NOMO-1 treated with dmso at 0.1 percent for 144 hours (cell line): ENCODE data around the gene CATSPERB.

Source experiments
- DNase-seq: peaks from one replicate; lab custom pipeline; 2025; ENCODE audit not compliant: unreplicated experiment; lab: John Stamatoyannopoulos, UW

The CATSPERB gene, protein sequence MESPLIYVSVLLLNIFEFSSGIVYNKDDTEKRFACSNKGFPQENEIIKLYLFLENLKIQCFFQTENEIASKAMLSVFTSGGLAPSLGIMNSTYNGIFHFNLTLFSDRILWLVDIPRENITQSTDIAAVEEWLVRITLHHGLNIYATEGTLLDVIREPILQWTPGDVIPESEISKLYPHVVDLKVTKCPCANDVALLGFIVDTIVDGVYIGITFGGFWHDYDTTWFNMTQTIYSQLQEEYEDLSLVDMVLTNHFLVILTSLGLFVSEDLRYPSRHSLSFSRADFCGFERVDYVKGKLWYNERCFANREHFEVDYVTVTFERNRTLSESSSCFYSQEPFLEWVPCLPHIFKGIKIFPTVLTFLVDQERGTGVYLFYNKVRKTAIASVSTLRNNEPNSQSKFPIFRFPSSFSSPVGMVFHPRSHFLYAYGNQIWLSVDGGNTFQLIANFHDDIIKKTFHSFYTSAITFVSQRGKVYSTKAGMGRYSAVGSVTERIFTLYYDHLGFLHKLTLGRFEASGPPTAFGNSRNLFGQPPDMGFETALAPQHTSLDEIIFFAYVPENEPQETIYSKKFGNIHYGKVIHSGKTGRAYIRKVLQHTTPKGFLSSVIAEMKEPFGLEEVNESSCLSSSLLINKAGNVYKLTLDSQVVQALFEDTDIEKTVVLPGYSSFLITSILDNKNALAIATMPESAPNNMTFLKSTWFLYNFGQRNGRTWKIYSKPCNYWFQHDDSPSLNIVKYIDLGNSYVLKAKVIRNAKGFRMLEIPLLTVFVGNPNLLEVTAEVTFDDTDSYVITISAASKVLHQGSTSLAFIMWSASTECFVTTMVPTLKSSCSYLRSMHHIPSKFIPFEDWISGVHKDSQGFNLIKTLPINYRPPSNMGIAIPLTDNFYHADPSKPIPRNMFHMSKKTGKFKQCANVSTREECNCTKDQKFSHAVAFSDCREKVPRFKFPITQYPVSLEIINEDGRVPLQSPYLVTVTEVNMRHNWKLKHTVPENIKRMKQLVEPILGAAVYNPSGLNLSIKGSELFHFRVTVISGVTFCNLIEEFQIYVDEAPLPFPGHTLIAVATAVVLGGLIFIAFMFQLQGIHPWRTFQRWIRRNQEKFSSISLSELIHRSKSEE

DNA sequence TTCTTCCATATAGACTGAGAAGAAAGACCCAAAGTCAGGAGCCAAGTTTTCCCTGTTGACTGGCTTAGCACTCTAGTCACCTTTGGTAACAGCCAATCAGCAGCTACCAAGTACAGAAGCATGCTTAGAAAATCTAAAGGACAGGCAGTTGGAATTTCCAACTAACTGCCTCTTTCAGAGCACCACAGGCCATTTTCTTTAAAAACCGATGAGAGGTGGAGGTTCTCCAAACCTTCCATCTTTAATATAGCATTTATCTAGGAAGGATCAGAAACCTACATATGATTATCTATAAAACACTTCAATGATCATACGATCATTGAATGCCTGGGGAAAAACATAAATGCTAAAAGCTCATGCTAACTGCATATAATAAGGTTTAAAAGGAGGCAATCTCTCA is at the start of gene CATSPERB:
Gene CATSPERB (minus strand): TSS at position 101 of the 400 bp plus-strand sequence. CDS start 2,607 bp downstream, outside the sequence.
- DNase-seq: no peak

DNA sequence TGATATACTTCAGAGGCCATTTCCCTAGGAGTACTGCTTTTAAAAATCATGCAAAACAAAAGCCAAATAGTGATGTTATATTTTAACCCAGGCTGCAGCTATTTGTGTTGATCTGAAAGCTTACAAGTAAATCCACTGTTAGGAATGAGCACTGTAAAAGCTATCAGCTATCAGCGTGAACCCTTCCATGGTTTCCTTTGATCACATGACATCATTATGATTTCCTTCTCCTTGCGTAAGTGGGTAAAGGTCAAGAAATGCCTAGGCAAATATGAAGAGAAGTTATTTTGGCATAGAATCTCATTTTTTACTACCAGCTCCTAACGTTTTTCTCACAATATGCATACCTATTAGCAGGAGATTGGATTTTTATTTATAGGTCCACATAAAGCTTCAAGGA is 48.6 kb upstream of the CATSPERB start:
- no peak for DNase-seq

GRCh38 chr14:91778217-91778616 is 46.3 kb upstream of the CATSPERB start:
- DNase-seq: no peak

DNA sequence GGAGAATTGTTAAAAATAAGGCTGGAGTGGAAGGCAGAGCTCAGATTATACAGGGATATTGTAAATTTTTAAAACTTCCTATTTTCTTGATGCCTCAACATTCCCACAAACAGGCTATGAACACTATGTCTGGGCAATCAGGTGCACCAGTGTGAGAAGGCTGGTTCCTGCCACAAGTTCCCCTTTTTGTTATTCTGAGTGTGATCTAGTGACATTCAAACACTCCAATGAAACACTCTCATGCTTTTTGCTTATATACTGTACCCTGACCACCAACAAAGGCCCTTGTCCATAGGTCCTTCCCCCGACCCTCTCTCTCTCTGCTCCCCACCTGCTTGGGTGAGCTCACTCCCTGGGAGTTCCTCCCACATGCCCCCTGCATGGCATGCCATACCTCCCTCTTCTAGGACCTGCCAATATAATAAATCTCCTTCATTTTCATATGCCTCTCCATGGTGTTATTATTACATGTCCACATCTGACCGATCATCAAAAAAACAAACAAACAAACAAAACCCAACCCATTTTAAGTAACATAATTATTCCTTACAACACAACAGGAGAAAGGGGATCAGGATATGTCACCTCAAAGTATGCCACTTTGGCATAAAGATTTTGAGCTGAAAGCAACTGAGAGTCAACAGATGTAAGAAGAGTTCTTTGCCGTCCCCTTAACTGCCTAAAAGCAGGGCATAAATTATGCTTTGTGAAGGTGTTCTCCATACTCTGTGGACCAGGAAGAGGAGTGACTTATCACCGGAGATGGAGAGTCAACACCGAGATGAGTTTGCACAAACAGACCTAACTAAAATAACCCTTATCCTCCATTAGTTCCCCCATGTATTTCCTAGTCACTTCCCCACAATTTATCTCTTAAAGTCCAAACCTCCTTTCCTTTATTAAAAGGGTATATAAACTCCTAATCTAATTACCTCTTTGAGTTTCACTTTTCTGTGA is 42.5 kb upstream of the CATSPERB start:
- DNase-seq: peak; percentile 3

DNA sequence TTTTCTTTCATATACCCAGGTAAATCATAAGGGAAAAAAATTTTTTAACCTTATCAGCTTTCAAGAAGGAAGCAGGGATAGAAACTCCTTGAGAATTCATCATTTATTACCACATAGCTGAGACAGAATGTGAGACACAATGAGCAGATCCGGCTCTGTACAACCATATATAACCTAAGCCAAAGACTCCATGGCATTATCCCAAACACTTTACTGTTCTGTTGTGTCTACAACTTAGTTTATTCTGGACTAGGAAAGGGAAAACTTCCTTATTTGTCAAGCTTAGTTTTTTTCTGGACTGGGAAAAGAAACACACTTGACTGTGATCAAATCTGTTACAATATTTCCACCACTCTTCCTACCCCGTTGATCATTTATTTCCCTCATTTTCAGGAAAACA is 38.3 kb upstream of the CATSPERB start:
- DNase-seq: no peak

DNA sequence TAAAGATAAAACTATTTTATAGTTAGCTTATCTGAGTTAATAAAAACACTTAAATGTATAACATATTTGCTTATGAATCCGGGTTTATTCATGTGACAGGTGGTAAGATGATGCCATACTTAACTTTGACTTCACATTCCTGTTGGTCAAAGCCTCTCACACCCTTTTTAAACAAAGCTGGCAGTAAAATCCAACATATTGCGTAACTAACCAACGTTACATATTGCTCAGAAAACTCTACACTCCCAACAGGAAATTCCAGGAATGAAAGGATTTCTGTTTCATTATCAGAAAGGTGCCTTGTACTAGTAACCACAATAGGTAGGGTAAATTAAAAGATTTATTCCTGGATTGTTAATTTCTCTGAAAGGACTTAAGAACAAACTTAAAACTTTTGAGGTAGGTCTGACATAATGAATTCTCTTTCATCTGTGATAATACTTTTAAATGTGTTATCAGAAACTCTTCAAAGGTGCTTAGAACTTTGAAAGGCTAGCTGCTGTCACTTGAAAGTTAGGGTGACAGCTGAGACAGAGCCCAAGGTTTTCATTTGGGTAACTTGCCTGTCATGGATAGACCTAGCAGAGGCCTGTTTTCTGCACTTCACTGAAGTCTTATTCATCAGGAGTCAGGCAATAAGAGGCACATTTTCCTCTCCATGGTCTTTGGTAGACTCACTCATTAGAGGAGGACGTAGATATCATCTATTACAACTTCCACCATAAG is 23.8 kb upstream of the CATSPERB start:
- no peak for DNase-seq

DNA sequence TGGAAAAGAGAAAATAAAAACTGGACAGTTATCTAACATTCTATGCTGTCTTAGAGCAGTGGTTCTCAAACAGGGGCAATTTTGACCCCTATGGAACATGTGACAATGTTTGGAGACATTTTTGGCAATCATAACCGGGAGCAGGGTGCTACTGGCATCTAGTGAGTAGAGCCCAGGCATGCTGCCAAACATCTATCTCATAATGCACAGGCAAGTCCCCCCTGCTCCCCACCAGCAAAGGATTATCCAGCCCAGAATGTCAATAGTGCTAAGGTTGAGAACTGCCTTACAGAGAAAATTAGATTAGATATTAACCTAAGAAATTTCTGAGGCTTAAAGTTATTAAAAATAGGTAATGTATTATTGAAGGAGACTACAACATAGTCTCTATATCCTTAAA is 22.9 kb upstream of the CATSPERB start:
- DNase-seq: no peak

GRCh38 chr14:91754185-91754584 is 22.3 kb upstream of the CATSPERB start:
- DNase-seq: no peak

GRCh38 chr14:91753501-91754128 is 21.7 kb upstream of the CATSPERB start:
- DNase-seq: no peak

GRCh38 chr14:91752961-91753360 is 21.1 kb upstream of the CATSPERB start:
- DNase-seq: no peak

- no peak for DNase-seq
Observed at GRCh38 chr14:91751719-91752118, 19.8 kb upstream of the CATSPERB start.

DNA sequence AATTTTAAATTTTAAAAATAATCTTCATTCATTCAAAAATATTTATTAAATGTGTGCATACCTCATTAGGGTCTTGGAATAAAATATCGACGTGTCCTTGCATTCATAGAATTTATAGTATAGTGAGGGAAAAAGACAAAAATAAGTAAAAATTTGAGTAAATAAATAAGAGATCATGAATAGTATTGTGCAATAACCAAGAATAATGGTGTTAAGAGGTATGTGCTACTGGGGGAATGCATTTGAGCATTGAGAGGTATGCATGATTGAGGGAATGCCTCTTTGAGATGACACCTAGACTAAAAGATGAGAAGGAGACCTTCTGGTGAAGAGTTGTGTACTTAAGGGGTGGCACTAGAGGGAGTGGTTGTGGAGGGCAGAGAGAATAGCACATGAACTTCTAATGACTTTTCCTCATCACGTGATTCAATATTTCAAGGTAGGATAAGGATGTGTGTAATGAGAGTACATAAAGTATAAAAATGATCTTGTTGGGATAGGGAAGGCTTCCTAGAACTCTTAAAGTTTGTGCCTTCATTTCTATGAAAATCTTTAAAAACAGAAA is 18.8 kb upstream of the CATSPERB start:
- no peak for DNase-seq

GRCh38 chr14:91749868-91750267 is 18.0 kb upstream of the CATSPERB start:
- no peak for DNase-seq

GRCh38 chr14:91748049-91748448 is 16.2 kb upstream of the CATSPERB start:
- DNase-seq: no peak

DNA sequence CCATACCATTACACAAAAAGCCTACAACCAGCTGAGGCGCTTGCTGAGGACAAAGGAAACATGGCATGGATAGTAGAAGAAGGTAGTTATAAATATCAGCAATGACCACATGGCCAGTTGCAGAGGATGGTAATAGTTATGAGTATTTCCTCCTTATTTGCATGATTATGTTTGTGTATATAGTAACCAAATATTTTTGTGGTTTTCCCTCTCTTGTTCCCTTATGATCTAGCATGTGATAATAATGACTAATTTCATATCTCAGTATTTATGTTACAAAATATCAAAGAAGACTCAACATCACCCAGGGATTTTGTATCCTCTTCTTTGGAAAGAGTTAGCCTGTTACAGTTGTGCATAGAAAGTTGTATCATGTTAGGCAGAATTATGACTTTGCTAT is 13.5 kb upstream of the CATSPERB start:
- no peak for DNase-seq

GRCh38 chr14:91744068-91744480 is 12.2 kb upstream of the CATSPERB start:
- DNase-seq: no peak

GRCh38 chr14:91743305-91743653 is 11.4 kb upstream of the CATSPERB start:
- DNase-seq: no peak

DNA sequence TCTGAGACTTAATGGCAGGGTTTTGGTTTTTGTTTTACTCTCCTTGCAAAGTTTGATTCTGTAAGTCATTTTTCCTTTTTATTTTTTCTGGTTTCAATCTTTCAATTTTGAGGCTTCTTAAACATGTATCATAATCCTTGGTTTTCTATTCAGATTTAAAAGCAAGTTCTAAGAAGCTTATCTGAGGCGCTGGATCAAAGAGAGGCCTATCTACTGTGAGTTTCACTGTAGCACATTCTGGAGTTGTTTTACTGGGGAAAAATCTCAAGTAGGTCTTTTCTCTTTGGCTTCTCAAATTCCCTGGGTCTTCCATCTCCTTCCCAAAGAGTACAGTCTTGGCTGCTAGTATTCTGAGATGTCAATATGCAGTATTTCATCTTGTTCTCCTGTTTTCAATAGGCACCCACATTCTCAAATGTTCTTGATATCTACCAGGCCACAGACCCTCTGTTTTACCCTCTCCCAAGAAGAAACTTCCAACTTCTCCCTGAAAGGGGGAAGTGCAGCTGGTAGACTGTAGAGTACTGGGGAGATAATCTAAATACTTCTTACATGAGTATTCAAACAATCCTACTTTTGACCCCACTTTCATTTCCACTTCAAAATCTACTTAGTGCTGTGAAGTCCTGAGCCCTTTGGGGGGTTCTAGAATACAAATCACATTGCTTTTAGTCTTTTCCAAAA is 10.9 kb upstream of the CATSPERB start:
- DNase-seq: no peak
